ENCODE measurements around the gene TRIM42.

TRIM42 gene

DNA sequence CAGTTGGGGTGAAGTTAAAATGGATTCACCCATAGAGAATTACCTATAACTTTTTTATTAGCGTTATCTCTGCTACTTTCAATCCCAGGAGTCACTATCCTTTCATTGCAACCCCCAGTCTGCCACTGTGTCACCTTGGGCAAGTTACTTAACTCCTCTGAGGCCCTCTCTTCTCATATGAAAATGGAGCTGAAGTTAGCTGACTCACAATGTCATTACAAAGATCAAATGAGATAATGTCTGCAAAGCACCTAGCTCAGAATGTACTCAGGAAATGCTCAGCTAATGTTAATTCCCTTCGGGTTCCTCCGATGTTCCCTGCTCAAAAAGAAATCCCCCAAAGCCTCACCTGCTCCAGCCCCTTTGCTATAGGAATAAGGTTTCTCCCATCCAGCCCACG lies 50.0 kb downstream of the TRIM42 start:
- no peak for DNase-seq (ENCODE audit: low read depth in 1 of 2, low spot score in 1 of 2)
- H3K27me3 ChIP-seq (ENCODE audit: insufficient read depth, poor library complexity, severe bottlenecking): peaks cover under 1% of the 10 kb centered on the region
- no peak overlapping the region for H3K27ac ChIP-seq (replicated peaks)
- no peak for TF ChIP-seq SPI1 (IDR thresholded peaks at IDR 0.05; ENCODE audit: borderline replicate concordance, low read depth)
- no peak for TF ChIP-seq GABPA (IDR thresholded peaks at IDR 0.05; ENCODE audit: low read depth)
- TF ChIP-seq REST (IDR thresholded peaks at IDR 0.05; ENCODE audit: insufficient replicate concordance, low read depth): no peak
- TF ChIP-seq POLR2AphosphoS5 (IDR thresholded peaks at IDR 0.05; ENCODE audit: low read depth): no peak
- TF ChIP-seq, protein P1, sequence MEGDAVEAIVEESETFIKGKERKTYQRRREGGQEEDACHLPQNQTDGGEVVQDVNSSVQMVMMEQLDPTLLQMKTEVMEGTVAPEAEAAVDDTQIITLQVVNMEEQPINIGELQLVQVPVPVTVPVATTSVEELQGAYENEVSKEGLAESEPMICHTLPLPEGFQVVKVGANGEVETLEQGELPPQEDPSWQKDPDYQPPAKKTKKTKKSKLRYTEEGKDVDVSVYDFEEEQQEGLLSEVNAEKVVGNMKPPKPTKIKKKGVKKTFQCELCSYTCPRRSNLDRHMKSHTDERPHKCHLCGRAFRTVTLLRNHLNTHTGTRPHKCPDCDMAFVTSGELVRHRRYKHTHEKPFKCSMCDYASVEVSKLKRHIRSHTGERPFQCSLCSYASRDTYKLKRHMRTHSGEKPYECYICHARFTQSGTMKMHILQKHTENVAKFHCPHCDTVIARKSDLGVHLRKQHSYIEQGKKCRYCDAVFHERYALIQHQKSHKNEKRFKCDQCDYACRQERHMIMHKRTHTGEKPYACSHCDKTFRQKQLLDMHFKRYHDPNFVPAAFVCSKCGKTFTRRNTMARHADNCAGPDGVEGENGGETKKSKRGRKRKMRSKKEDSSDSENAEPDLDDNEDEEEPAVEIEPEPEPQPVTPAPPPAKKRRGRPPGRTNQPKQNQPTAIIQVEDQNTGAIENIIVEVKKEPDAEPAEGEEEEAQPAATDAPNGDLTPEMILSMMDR (IDR thresholded peaks at IDR 0.05; ENCODE audit: insufficient read depth, low read length): no peak
- no peak overlapping the region for H3K4me3 ChIP-seq (replicated peaks; ENCODE audit: insufficient read depth, low read length)

DNA sequence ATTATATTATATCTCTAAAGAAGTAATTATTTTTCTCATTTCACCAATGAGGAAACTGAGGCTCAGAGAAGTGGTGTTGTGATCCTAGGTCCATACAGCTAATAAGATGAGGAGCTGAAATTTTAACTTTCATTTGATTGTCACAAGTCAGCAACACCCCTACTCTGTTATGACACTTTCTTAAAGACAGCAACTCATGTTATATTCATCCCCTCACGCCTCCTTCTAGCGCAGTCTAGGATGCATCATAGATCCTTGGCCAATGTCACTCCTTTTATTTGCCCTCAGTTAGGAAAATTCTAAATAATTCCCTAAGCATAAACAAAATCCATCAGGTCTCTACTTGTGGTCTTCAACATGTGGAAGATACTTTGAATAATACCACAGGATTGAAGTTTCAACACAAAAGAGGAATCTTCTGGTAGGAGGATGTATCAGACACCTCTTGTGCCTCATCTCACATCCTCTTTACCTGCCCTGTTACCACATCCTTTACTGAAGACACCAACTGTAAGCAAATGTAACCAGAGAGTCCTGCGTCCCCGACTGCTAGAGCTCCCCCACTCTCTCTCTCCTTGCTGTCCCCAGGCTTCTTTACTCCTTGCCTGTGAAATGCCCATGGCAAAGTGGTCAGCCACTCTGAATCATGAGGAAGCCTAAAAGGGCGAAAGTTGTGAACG lies 53.7 kb downstream of the TRIM42 start:
- no peak overlapping the region for H3K27ac ChIP-seq (replicated peaks)

GRCh38 chr3:140733623-140734022 lies 55.8 kb downstream of the TRIM42 start:
- Histone ChIP-seq H3K27ac (replicated peaks) (no peak overlapping the region), H3K4me3 (replicated peaks; ENCODE audit: insufficient read depth, low read length) (no peak overlapping the region), H3K27me3 (ENCODE audit: insufficient read depth, poor library complexity, severe bottlenecking) (peaks cover 7% of the 10 kb centered on the region)
- no peak for DNase-seq (ENCODE audit: low read depth in 1 of 2, low spot score in 1 of 2)
- no peak for TF ChIP-seq SPI1 (IDR thresholded peaks at IDR 0.05; ENCODE audit: borderline replicate concordance, low read depth)
- no peak for TF ChIP-seq GABPA (IDR thresholded peaks at IDR 0.05; ENCODE audit: low read depth)
- no peak for TF ChIP-seq REST (IDR thresholded peaks at IDR 0.05; ENCODE audit: insufficient replicate concordance, low read depth)
- TF ChIP-seq POLR2AphosphoS5 (IDR thresholded peaks at IDR 0.05; ENCODE audit: low read depth): no peak
- TF ChIP-seq, protein P1 (IDR thresholded peaks at IDR 0.05; ENCODE audit: insufficient read depth, low read length): no peak

More for the DNA sequence above, 53.7 kb downstream of the TRIM42 start:
- no peak for TF ChIP-seq REST (IDR thresholded peaks at IDR 0.05; ENCODE audit: insufficient replicate concordance, low read depth)
- no peak for TF ChIP-seq POLR2AphosphoS5 (IDR thresholded peaks at IDR 0.05; ENCODE audit: low read depth)
- TF ChIP-seq, protein P1 (IDR thresholded peaks at IDR 0.05; ENCODE audit: insufficient read depth, low read length): no peak
- TF ChIP-seq GABPA (IDR thresholded peaks at IDR 0.05; ENCODE audit: low read depth): no peak
- TF ChIP-seq SPI1 (IDR thresholded peaks at IDR 0.05; ENCODE audit: borderline replicate concordance, low read depth): no peak
- no peak for DNase-seq (ENCODE audit: low read depth in 1 of 2, low spot score in 1 of 2)
- Histone ChIP-seq H3K27me3 (ENCODE audit: insufficient read depth, poor library complexity, severe bottlenecking) (peaks cover 4% of the 10 kb centered on the region), H3K4me3 (replicated peaks; ENCODE audit: insufficient read depth, low read length) (no peak overlapping the region)
